HG03460 (cell line): Measurements from ENCODE around the gene ESPN.

Source experiments
- ATAC-seq: cut with Tn5 transposase; IDR thresholded peaks from one replicate; pipeline ENCODE4 v1.9.1; 2021; ENCODE audit not compliant: unreplicated experiment

ESPN gene

GRCh38 chr1:6508816-6509189, 84.2 kb downstream of the ESPN start:
- ATAC-seq: no peak

- ATAC-seq: no peak
Measured at GRCh38 chr1:6509220-6509918, 84.8 kb downstream of the ESPN start.

- no peak for ATAC-seq
Measured at GRCh38 chr1:6509919-6510291, 85.3 kb downstream of the ESPN start.

- ATAC-seq: no peak
Measured at GRCh38 chr1:6510493-6510892, 85.9 kb downstream of the ESPN start.
